Jurkat, Clone E6-1 (cell line): ENCODE measurements around the gene ANGPTL4.
A peak's percentile ranks its signal among the peaks of the same experiment; 100 is the strongest.
"Not testable (repeated sequence)": the region's sequence is repeated elsewhere in the genome, so short reads cannot be mapped to it uniquely, and the experiment has no call there.

Source experiments
- DNase-seq: peaks from one replicate; pipeline ENCODE4 v3.0.0-alpha.2; 2011; ENCODE audit warnings: low read depth, low spot score
- H3K4me3 ChIP-seq: 2 replicates; pipeline ENCODE4 v1.5.1; 2011; ENCODE audit warnings: mild to moderate bottlenecking, low read length, control low read depth, moderate library complexity

ANGPTL4 gene

GRCh38 chr19:8332976-8333766 lies 30.8 kb upstream of the ANGPTL4 start:
- no peak overlapping the region for H3K4me3 ChIP-seq
- no peak for DNase-seq

- no peak for DNase-seq
- H3K4me3 ChIP-seq, result no peak overlapping the region
Observed at GRCh38 chr19:8333767-8334457, 30.0 kb upstream of the ANGPTL4 start.

GRCh38 chr19:8334458-8335342 lies 29.3 kb upstream of the ANGPTL4 start:
- DNase-seq, result no peak

GRCh38 chr19:8335343-8336071 lies 28.4 kb upstream of the ANGPTL4 start:
- no peak for DNase-seq
- H3K4me3 ChIP-seq, result no peak overlapping the region; the same call in 1 of the 2 replicates

More at GRCh38 chr19:8334458-8335342, 29.3 kb upstream of the ANGPTL4 start:
- H3K4me3 ChIP-seq, result no peak overlapping the region

GRCh38 chr19:8336072-8336569 lies 27.8 kb upstream of the ANGPTL4 start:
- peak overlapping the region; percentile 1; the same call in 1 of the 2 replicates for H3K4me3 ChIP-seq
- DNase-seq, result no peak

GRCh38 chr19:8336660-8337059 lies 27.3 kb upstream of the ANGPTL4 start:
- DNase-seq, result no peak
- no peak overlapping the region for H3K4me3 ChIP-seq

- H3K4me3 ChIP-seq, result no peak overlapping the region
- no peak for DNase-seq
Observed at GRCh38 chr19:8337728-8338127, 26.2 kb upstream of the ANGPTL4 start.

- no peak for DNase-seq
- no peak overlapping the region for H3K4me3 ChIP-seq
Observed at GRCh38 chr19:8338835-8339234, 25.1 kb upstream of the ANGPTL4 start.

GRCh38 chr19:8340341-8341096 lies 23.4 kb upstream of the ANGPTL4 start:
- no peak for DNase-seq
- no peak overlapping the region for H3K4me3 ChIP-seq

GRCh38 chr19:8341504-8341903 lies 22.5 kb upstream of the ANGPTL4 start:
- H3K4me3 ChIP-seq, DNase-seq: not testable (repeated sequence)

- no peak overlapping the region for H3K4me3 ChIP-seq
- DNase-seq, result no peak
Observed at GRCh38 chr19:8342316-8342683, 21.7 kb upstream of the ANGPTL4 start.

- DNase-seq, result peak; percentile 94
- H3K4me3 ChIP-seq, result peak within 1 kb of the TSS; percentile 53
Observed at GRCh38 chr19:8342684-8343482, 21.1 kb upstream of the ANGPTL4 start, which contains the start of gene KANK3. TSS of gene KANK3 (minus strand) at chr19:8343262. CDS start at chr19:8337828, 5,434 bp downstream.

- DNase-seq, result no peak
- H3K4me3 ChIP-seq, result peak overlapping the region; percentile 53
Observed at GRCh38 chr19:8343483-8343844, 20.5 kb upstream of the ANGPTL4 start.

- DNase-seq, H3K4me3 ChIP-seq: not testable (repeated sequence)
Observed at GRCh38 chr19:8349629-8350372, 14.2 kb upstream of the ANGPTL4 start.

- peak overlapping the region; percentile 22; the same call in 1 of the 2 replicates for H3K4me3 ChIP-seq
- no peak for DNase-seq
Observed at GRCh38 chr19:8352134-8352827, 11.7 kb upstream of the ANGPTL4 start.

- DNase-seq, H3K4me3 ChIP-seq: not testable (repeated sequence)
Observed at GRCh38 chr19:8352845-8353244, 11.1 kb upstream of the ANGPTL4 start.
